ENCODE data around the gene OSGIN1.

OSGIN1 gene

DNA sequence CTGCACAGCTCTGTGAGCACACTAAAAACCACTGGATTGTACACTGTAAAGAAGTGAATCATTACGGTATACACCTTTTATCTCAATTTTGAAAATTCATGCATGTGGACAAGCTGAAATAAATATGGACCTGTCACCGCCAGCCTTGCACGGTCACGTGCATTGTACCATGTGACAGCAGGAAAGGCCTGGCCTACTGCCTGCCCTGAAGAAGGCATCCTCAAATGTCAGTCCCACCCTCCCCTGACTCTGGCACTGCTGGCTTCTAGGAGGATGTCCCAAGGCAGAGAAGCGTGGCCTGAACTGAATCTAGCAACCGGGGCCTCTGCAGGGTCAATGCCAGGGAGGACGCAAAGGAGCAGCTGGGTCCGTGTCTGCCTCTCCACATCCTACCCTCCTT lies 54.9 kb downstream of the OSGIN1 start:
- DNase-seq (no peak), ATAC-seq (replicated peaks) (no peak)
- Mint-ChIP-seq H3K27ac (no peak overlapping the region), H3K36me3 (ENCODE audit: insufficient read depth) (peaks cover 4% of the 10 kb centered on the region), H3K4me1 (ENCODE audit: low read depth in 2 of 2) (no peaks in the 10 kb centered on the region), H3K9me3 (no peaks in the 10 kb centered on the region), H3K27me3 (peaks cover 3 to 68% of the 10 kb centered on the region in 2 donors), H3K4me3 (no peak overlapping the region)

GRCh38 chr16:84009282-84009681 lies 56.2 kb downstream of the OSGIN1 start:
- H3K27me3 Mint-ChIP-seq, result peaks cover 0 to 60% of the 10 kb centered on the region in 2 donors
- H3K4me3 Mint-ChIP-seq, result no peak overlapping the region
- peaks cover 2 to 4% of the 10 kb centered on the region in 2 donors for H3K4me1 Mint-ChIP-seq (ENCODE audit: low read depth in 2 of 2)
- no peak for ATAC-seq (replicated peaks)
- H3K27ac Mint-ChIP-seq, result no peak overlapping the region
- peaks cover 0 to under 1% of the 10 kb centered on the region in 2 donors for H3K9me3 Mint-ChIP-seq
- DNase-seq, result no peak
- H3K36me3 Mint-ChIP-seq (ENCODE audit: insufficient read depth), result no peaks in the 10 kb centered on the region

GRCh38 chr16:84013787-84014569 lies 60.9 kb downstream of the OSGIN1 start:
- H3K9me3 Mint-ChIP-seq, result peaks cover 4 to 13% of the 10 kb centered on the region in 2 donors

DNA sequence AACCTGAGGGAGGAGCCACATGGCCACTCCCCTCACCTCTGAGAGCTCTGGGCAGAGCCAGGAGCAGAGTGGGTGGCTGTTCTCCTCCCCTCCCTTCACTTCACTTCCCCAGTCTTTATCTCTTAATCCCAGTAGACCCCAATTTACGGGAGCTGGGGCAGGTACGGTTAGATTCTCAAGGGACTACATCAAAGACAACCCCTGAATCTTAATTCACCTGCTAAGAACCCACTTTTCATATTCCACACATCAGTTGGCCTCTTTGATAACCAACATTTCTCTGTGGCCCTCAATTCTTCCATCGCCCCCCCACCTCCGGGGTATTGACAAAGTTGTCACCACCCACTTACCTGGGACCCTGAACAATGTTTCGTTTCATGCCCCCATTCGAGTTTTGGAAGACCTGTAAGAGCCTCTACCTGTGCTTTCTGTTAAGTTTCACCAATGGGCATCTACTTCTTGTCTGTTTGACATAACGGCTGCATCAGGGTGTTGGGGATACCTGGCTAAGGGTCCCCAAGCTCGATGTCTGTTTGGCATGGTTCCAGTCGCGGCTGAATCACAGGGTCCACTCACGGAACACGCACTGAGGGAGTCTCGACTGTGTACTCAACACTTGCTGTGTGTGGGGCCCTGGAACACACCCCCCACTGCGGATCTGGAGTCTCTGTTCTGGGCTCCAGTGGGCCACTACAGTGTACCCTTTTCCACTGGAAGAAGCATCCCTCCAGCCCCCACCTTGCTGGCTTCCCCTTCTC lies 61.7 kb downstream of the OSGIN1 start:
- peaks cover 6 to 9% of the 10 kb centered on the region in 2 donors for H3K4me1 Mint-ChIP-seq (ENCODE audit: low read depth in 2 of 2)
- peaks cover 5 to 13% of the 10 kb centered on the region in 2 donors for H3K9me3 Mint-ChIP-seq
- ATAC-seq (replicated peaks), result no peak
- no peak overlapping the region for H3K27ac Mint-ChIP-seq
- no peak for DNase-seq
- no peaks in the 10 kb centered on the region for H3K36me3 Mint-ChIP-seq (ENCODE audit: insufficient read depth)
- H3K27me3 Mint-ChIP-seq, result peaks cover 0 to 50% of the 10 kb centered on the region in 2 donors
- peak overlapping the region in 1 of 2 donors; percentile 51 for H3K4me3 Mint-ChIP-seq

More at GRCh38 chr16:84013787-84014569, 60.9 kb downstream of the OSGIN1 start:
- peaks cover 0 to 43% of the 10 kb centered on the region in 2 donors for H3K27me3 Mint-ChIP-seq
- ATAC-seq (replicated peaks), result peak; percentile 59
- DNase-seq, result peak in 2 of 3 experiments; percentile 2 to 26
- H3K4me1 Mint-ChIP-seq (ENCODE audit: low read depth in 2 of 2), result peaks cover 6 to 9% of the 10 kb centered on the region in 2 donors
- H3K4me3 Mint-ChIP-seq, result peak overlapping the region in 1 of 2 donors; percentile 51
- H3K27ac Mint-ChIP-seq, result no peak overlapping the region
- no peaks in the 10 kb centered on the region for H3K36me3 Mint-ChIP-seq (ENCODE audit: insufficient read depth)

GRCh38 chr16:84015399-84015798 lies 62.4 kb downstream of the OSGIN1 start:
- DNase-seq (no peak), ATAC-seq (replicated peaks) (no peak)
- peaks cover 5 to 13% of the 10 kb centered on the region in 2 donors for H3K9me3 Mint-ChIP-seq
- no peaks in the 10 kb centered on the region for H3K36me3 Mint-ChIP-seq (ENCODE audit: insufficient read depth)
- H3K4me3 Mint-ChIP-seq, result no peak overlapping the region
- H3K4me1 Mint-ChIP-seq (ENCODE audit: low read depth in 2 of 2), result peaks cover 6 to 9% of the 10 kb centered on the region in 2 donors
- no peak overlapping the region for H3K27ac Mint-ChIP-seq
- peaks cover 0 to 45% of the 10 kb centered on the region in 2 donors for H3K27me3 Mint-ChIP-seq
